ENCODE data around the gene OOSP3. TPM values are rescaled to one million over a fixed set of nuclear protein-coding genes. Genes with fewer than 3 reads are reported as not detected.

OOSP3 gene
- total RNA-seq, 1 donor from 2014 or later, result not detected

DNA sequence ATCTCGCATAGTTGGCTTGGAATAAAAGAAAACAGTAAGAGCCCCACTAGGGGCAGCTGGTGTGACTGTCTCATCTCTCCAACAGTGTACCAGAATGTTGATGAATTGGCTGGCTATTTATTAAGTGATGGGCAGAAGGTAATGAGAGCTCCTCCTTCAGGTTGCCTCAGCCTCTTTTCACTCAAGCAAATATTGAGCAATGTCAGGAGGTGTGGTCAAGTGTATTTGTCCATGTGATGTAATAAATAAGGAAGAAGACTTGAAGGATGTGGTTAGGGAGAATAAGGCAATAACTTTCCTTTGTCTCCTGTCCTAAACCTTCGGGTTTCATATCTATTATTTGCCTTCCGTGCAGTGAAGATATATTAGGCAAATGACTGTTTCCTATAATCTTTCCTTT, 12.2 kb upstream of the OOSP3 start, which contains the start of gene TCN1:
TCN1 (minus strand) TSS at position 91 of the 400 bp plus-strand sequence; CDS start at position 74, 17 bp downstream.
- FAIRE-seq (no peak), DNase-seq (ENCODE audit: low read depth) (peak; percentile 85)
- TF ChIP-seq CTCF (IDR thresholded peaks at IDR 0.05; ENCODE audit: insufficient read depth, low read length, severe bottlenecking), result peak; percentile 24
- H3K4me3 ChIP-seq (ENCODE audit: low read depth, low read length), result no peak within 1 kb of the TSS
- H3K27me3 ChIP-seq (ENCODE audit: control insufficient read depth, insufficient read depth, low read length), result no peaks in the 10 kb centered on the region
- H3K36me3 ChIP-seq (ENCODE audit: control insufficient read depth, insufficient read depth, low read length), result no peaks in the 10 kb centered on the region

DNA sequence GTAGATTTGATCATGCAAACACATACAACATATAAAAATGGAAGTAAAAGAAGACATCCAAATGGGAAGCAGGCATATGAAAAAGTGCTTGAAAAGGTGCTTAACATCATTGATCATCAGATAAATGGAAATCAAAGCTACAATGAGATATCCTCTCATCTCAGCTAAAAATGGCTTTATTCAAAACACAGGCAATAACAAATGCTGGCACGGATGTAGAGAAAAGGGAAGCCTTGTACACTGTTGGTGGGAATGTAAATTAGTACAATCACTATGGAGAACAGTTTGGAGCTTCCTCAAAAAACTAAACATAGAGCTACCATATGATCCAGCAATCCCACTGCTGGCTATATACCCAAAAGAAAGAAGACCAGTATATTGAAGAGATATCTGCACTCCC, 11.7 kb upstream of the OOSP3 start:
- Histone ChIP-seq H3K27me3 (ENCODE audit: control insufficient read depth, insufficient read depth, low read length) (no peaks in the 10 kb centered on the region), H3K4me3 (ENCODE audit: low read depth, low read length) (no peak overlapping the region), H3K36me3 (ENCODE audit: control insufficient read depth, insufficient read depth, low read length) (no peaks in the 10 kb centered on the region)
- TF ChIP-seq CTCF (IDR thresholded peaks at IDR 0.05; ENCODE audit: insufficient read depth, low read length, severe bottlenecking), result no peak
- FAIRE-seq (no peak), DNase-seq (ENCODE audit: low read depth) (no peak)

DNA sequence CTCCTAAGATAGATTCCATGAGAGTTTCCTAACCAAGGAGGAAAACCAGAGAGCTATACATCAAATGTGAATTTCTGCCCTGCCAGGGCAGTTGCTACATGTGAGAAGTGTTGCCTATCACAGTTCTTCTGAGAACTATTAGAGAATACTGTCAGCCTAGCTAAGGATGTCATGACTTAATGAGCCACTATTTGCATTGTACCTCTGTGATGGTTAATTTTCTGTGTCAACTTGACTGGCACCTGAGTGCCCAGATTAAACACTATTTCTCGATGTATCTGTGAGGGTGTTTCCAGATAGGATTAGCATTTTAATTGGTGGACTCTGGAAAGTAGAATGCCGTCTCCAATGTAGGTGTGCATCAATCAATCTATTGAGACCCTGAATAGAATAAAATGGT, 10.6 kb upstream of the OOSP3 start:
- H3K36me3 ChIP-seq (ENCODE audit: control insufficient read depth, insufficient read depth, low read length), result no peaks in the 10 kb centered on the region
- DNase-seq (ENCODE audit: low read depth) (no peak), FAIRE-seq (peak; percentile 87)
- no peak overlapping the region for H3K4me3 ChIP-seq (ENCODE audit: low read depth, low read length)
- H3K27me3 ChIP-seq (ENCODE audit: control insufficient read depth, insufficient read depth, low read length), result no peaks in the 10 kb centered on the region
- TF ChIP-seq CTCF (IDR thresholded peaks at IDR 0.05; ENCODE audit: insufficient read depth, low read length, severe bottlenecking), result no peak

DNA sequence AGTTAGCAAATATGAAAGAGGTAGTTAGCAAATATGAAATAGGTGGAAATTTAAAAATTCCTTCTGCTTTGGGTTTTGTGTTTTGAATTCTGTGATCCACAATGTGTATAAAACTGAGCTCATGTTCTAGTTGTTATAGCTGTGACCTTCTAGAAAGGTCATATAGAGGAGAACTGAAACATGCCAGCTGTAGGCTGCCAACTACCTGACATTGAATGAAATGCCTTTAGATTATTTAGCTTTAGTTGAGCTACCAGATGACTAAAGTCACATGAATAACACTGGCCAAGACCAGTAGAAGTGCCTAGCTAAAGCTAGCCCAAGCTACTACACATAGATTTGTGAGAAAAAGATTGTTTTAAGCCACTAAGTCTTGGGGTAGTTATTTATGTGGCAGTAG, 6.5 kb upstream of the OOSP3 start:
- Histone ChIP-seq H3K27me3 (ENCODE audit: control insufficient read depth, insufficient read depth, low read length) (no peaks in the 10 kb centered on the region), H3K4me3 (ENCODE audit: low read depth, low read length) (no peak overlapping the region), H3K36me3 (ENCODE audit: control insufficient read depth, insufficient read depth, low read length) (no peaks in the 10 kb centered on the region)
- FAIRE-seq, result no peak
- DNase-seq (ENCODE audit: low read depth), result no peak
- no peak for TF ChIP-seq CTCF (IDR thresholded peaks at IDR 0.05; ENCODE audit: insufficient read depth, low read length, severe bottlenecking)

DNA sequence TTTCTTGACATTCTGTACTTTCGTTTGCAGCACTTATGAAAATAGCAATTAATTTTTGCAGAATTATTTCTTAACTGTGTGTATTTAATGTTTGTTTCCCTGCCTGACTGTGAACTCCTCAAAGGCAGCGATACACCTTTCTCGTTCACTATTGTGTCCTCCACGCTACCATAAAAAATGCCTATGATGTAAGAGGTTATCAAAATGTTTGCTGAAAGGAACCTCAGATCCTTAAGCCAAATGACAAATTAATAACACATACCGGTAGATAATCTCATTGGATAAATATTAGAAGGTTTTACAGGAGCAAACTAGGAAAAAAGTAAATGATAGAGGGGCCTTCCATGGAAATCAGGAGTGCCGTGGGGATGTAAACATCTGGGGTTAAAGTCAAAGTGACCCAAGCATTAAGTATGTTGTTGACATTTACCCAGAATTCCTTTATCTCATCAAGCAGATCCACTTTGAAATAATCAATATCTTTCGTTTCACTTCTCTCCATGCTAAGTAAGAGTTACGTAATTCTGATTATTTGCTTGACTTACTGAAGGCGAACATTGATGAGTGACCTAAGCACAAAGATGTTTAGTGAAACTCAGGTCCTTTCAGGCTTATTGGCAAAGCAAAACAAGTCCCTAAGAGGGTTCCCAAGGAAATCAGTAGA, 2.6 kb upstream of the OOSP3 start:
- TF ChIP-seq CTCF (IDR thresholded peaks at IDR 0.05; ENCODE audit: insufficient read depth, low read length, severe bottlenecking), result no peak
- no peak for DNase-seq (ENCODE audit: low read depth)
- H3K4me3 ChIP-seq (ENCODE audit: low read depth, low read length), result no peak overlapping the region
- FAIRE-seq, result no peak
- no peaks in the 10 kb centered on the region for H3K36me3 ChIP-seq (ENCODE audit: control insufficient read depth, insufficient read depth, low read length)
- H3K27me3 ChIP-seq (ENCODE audit: control insufficient read depth, insufficient read depth, low read length), result no peaks in the 10 kb centered on the region

GRCh38 chr11:59877325-59877724, 1.3 kb upstream of the OOSP3 start:
- TF ChIP-seq CTCF (IDR thresholded peaks at IDR 0.05; ENCODE audit: insufficient read depth, low read length, severe bottlenecking), result no peak
- no peak for DNase-seq (ENCODE audit: low read depth)
- Histone ChIP-seq H3K27me3 (ENCODE audit: control insufficient read depth, insufficient read depth, low read length) (no peaks in the 10 kb centered on the region), H3K4me3 (ENCODE audit: low read depth, low read length) (no peak overlapping the region), H3K36me3 (ENCODE audit: control insufficient read depth, insufficient read depth, low read length) (no peaks in the 10 kb centered on the region)
- FAIRE-seq, result no peak

Data from bronchial epithelial cell (primary cell).